HepG2 (cell line): ENCODE data around the gene FBXO7. TPM values are rescaled to one million over a fixed set of nuclear protein-coding genes. Genes with fewer than 3 reads are reported as not detected.

ENCODE experiments used
- ATAC-seq: fragments of 200-7000 bp; cut with Tn5 transposase; 3 replicates; pipeline ENCODE4 v1.9.1; 2020; ENCODE audit warnings: mild to moderate bottlenecking, moderate library complexity
- BruUV-seq: library from RNA; stranded (reverse); fragments of 400-500 nt; replicated peaks from 2 replicates; lab custom pipeline; 2021; lab: Mats Ljungman, UMichigan
- CTCF ChIA-PET: fragments of 300-600 bp; formaldehyde crosslinking; extraction: SDS; loops from one replicate; lab custom pipeline; 2021; ENCODE audit warnings: low total read pairs, inconsistent platforms, low intra/inter-chr PET ratio; lab: Yijun Ruan, JAX
- POLR2A ChIA-PET: fragments of 350-600 bp; sonication (Branson Sonifier 250); formaldehyde crosslinking; loops from one replicate; lab custom pipeline; 2020; ENCODE audit warnings: antibody characterized with exemption, inconsistent platforms; lab: Yijun Ruan, JAX
- DNase-seq: peaks from one replicate; pipeline ENCODE4 v3.0.0-alpha.2; 2015; ENCODE audit warnings: low spot score
- FAIRE-seq: peaks from 3 replicates; lab custom pipeline; 2011; peaks lifted over from hg19 to GRCh38; lab: Jason Lieb, UNC
- H2AFZ ChIP-seq: one replicate; pipeline ENCODE4 v1.6.1; 2011; ENCODE audit warnings: low read length, inconsistent platforms
- H3K27ac ChIP-seq: fragments of 300-600 bp; 3 replicates; pipeline ENCODE4 v1.8.0; 2011; ENCODE audit warnings: mixed run types, mild to moderate bottlenecking, mixed read lengths, low read length, inconsistent platforms; ENCODE audit not compliant: insufficient read depth; ENCODE audit errors: extremely low read length
- H3K27me3 ChIP-seq, 2 experiments: fragments of 200-600 bp in 1 of 2; 2 replicates in 1 of 2; 3 replicates in 1 of 2; pipeline versions ENCODE4 v1.6.0 to v1.8.0; 2011; ENCODE audit warnings: low read length in 2 of 2, mild to moderate bottlenecking in 2 of 2, moderate library complexity in 2 of 2, inconsistent platforms in 1 of 2; ENCODE audit not compliant: insufficient read depth in 2 of 2, control insufficient read depth in 1 of 2
- H3K36me3 ChIP-seq, 2 experiments: fragments of 200-600 bp in 1 of 2; replicated peaks in 1 of 2; 2 replicates in 1 of 2; 3 replicates in 1 of 2; pipeline versions ENCODE4 v1.5.1 to v1.8.0; 2011; ENCODE audit warnings: low read length in 2 of 2, inconsistent platforms in 1 of 2; ENCODE audit not compliant: insufficient read depth in 2 of 2, control insufficient read depth in 1 of 2
- H3K4me1 ChIP-seq: 2 replicates; pipeline ENCODE4 v1.5.1; 2012; ENCODE audit warnings: low read length, inconsistent platforms; ENCODE audit not compliant: insufficient read depth
- H3K4me2 ChIP-seq: 2 replicates; pipeline ENCODE4 v1.6.0; 2011; ENCODE audit warnings: low read depth, low read length, inconsistent platforms
- H3K4me3 ChIP-seq, 3 experiments: fragments of 200-600 bp in 1 of 3; sonication (generic), shearing (Covaris generic) in 1 of 3; replicated peaks in 1 of 3; 2 replicates each; pipeline ENCODE4 v1.5.1; 2011 to 2016; ENCODE audit warnings: low read length in 3 of 3, inconsistent platforms in 2 of 3, low read depth in 2 of 3, mild to moderate bottlenecking in 2 of 3, control low read depth in 1 of 3, mixed read lengths in 1 of 3; ENCODE audit not compliant: insufficient read depth in 1 of 3
- H3K79me2 ChIP-seq: one replicate; pipeline ENCODE4 v1.6.1; 2011; ENCODE audit warnings: low read length, inconsistent platforms; ENCODE audit not compliant: insufficient read depth
- H3K9ac ChIP-seq: 2 replicates; pipeline ENCODE4 v1.6.0; 2011; ENCODE audit warnings: mild to moderate bottlenecking, low read depth, low read length, inconsistent platforms; ENCODE audit not compliant: insufficient read depth
- H3K9me3 ChIP-seq: 2 replicates; pipeline ENCODE4 v1.5.1; 2012; ENCODE audit warnings: mild to moderate bottlenecking, low read length
- H4K20me1 ChIP-seq: 2 replicates; pipeline ENCODE4 v1.6.0; 2011; ENCODE audit warnings: inconsistent platforms, mild to moderate bottlenecking, low read length, moderate library complexity; ENCODE audit not compliant: insufficient read depth
- ARNT2 ChIP-seq: sonication (generic); formaldehyde crosslinking; IDR thresholded peaks from 2 replicates; pipeline ENCODE4 v1.8.0; 2022; ENCODE audit warnings: mild to moderate bottlenecking, low read depth, missing genetic modification reagents, moderate library complexity
- HNF4A ChIP-seq: sonication (generic); formaldehyde crosslinking; IDR thresholded peaks from 2 replicates; pipeline ENCODE4 v1.4.0; 2020; ENCODE audit warnings: missing genetic modification reagents
- KMT2A ChIP-seq: sonication (generic); formaldehyde crosslinking; IDR thresholded peaks from 2 replicates; pipeline ENCODE4 v1.4.0; 2020; ENCODE audit warnings: missing genetic modification reagents
- MIER3 ChIP-seq: IDR thresholded peaks from 2 replicates; pipeline ENCODE4 v1.6.1; 2016; ENCODE audit warnings: missing compliant biosample characterization, borderline replicate concordance
- MTF2 ChIP-seq: sonication (generic); formaldehyde crosslinking; IDR thresholded peaks from 2 replicates; pipeline ENCODE4 v1.5.0; 2020; ENCODE audit warnings: missing genetic modification reagents, borderline replicate concordance
- NFYC ChIP-seq: IDR thresholded peaks from 2 replicates; pipeline ENCODE4 v1.6.1; 2016; ENCODE audit warnings: missing genetic modification reagents, missing compliant biosample characterization
- RAD51 ChIP-seq: fragments of 450-650 bp; IDR thresholded peaks from 2 replicates; pipeline ENCODE4 v1.6.1; 2016; ENCODE audit warnings: borderline replicate concordance
- RERE ChIP-seq: IDR thresholded peaks from 2 replicates; pipeline ENCODE4 v1.6.1; 2016; ENCODE audit warnings: low read depth, missing genetic modification reagents, missing compliant biosample characterization
- SMAD9 ChIP-seq: sonication (generic); formaldehyde crosslinking; IDR thresholded peaks from 2 replicates; pipeline ENCODE4 v1.5.1; 2020; ENCODE audit warnings: mild to moderate bottlenecking, missing genetic modification reagents
- TARDBP ChIP-seq: sonication (generic); formaldehyde crosslinking; IDR thresholded peaks from 2 replicates; pipeline ENCODE4 v1.8.0; 2022; ENCODE audit warnings: mild to moderate bottlenecking, missing genetic modification reagents
- TEAD3 ChIP-seq: optimal IDR thresholded peaks from 2 replicates; pipeline ENCODE3; 2016; ENCODE audit warnings: borderline replicate concordance
- USF2 ChIP-seq, 2 experiments: sonication (generic) in 1 of 2; formaldehyde crosslinking in 1 of 2; IDR thresholded peaks; 2 replicates each; pipeline versions ENCODE4 v1.5.1 to v1.6.1; 2011 to 2020; ENCODE audit warnings: borderline replicate concordance in 1 of 2, low read depth in 1 of 2, low read length in 1 of 2, mild to moderate bottlenecking in 1 of 2, missing genetic modification reagents in 1 of 2, moderate library complexity in 1 of 2
- ZC3H4 ChIP-seq: sonication (generic); formaldehyde crosslinking; IDR thresholded peaks from 2 replicates; pipeline ENCODE4 v1.4.0; 2020; ENCODE audit warnings: missing genetic modification reagents, borderline replicate concordance
- ZFP36L2 ChIP-seq: sonication (generic); formaldehyde crosslinking; IDR thresholded peaks from 2 replicates; pipeline ENCODE4 v1.4.0; 2020; ENCODE audit warnings: missing genetic modification reagents
- ZNF225 ChIP-seq: sonication (generic); formaldehyde crosslinking; IDR thresholded peaks from 2 replicates; pipeline ENCODE4 v1.4.0; 2020; ENCODE audit warnings: mild to moderate bottlenecking, missing genetic modification reagents
- ZNF441 ChIP-seq: sonication (generic); formaldehyde crosslinking; IDR thresholded peaks from 2 replicates; pipeline ENCODE4 v1.7.0; 2021; ENCODE audit warnings: missing genetic modification reagents, borderline replicate concordance
- WGBS: methylation state at CpG from one replicate; pipeline ENCODE4 v1.1.6; 2017; ENCODE audit warnings: low lambda C conversion rate; 5-methylcytosine and 5-hydroxymethylcytosine counted together
- in situ Hi-C: cut with HindIII; loops from 2 replicates; pipeline ENCODE4 v1.10.0; 2017; ENCODE audit warnings: low pct_unique_long_range_greater_than_20kb; ENCODE audit not compliant: extremely low pct_ligation_motif_present
- intact Hi-C: fragments of 100-400 bp; cut with micrococcal nuclease; formaldehyde crosslinking; loops from one replicate; pipeline ENCODE4 v1.10.0; 2022; ENCODE audit not compliant: unreplicated experiment
- polyA plus RNA-seq, 8 experiments: library from polyadenylated mRNA; depleted of rRNA in 3 of 8; stranded (reverse) in 7 of 8; unstranded in 1 of 8; fragments of >200 nt; fragmentation: Illumina TruSeq in 4 of 8; extraction: Trizol in 4 of 8; gene quantifications; 2 replicates each; pipeline versions ENCODE4 v1.2.1 to v1.2.3, GENCODE V29; 2011 to 2016; ENCODE audit warnings: low read depth in 4 of 8, missing spikeins in 1 of 8, mixed read lengths in 1 of 8; ENCODE audit not compliant: insufficient read depth in 1 of 8
- total RNA-seq, 5 experiments: library from RNA; depleted of rRNA; stranded (reverse); fragments of >200 nt; fragmentation: Illumina TruSeq; extraction: Trizol; gene quantifications; 2 replicates each; pipeline ENCODE4 v1.2.3, GENCODE V29; 2016; ENCODE audit warnings: low read depth in 1 of 5

FBXO7 gene
- total and polyA plus RNA-seq, 2 of the 13 experiments (the other 11 are each of a cell fraction or from before 2014, with no cell fraction given), result 105 to 172 TPM

GRCh38 chr22:32536352-32536751, 61.7 kb downstream of the FBXO7 start:
- H3K4me2 ChIP-seq, result no peak overlapping the region
- H3K9me3 ChIP-seq, result no peaks in the 10 kb centered on the region
- no TSS peak for BruUV-seq
- 92% methylated on average over 2 of the region's 2 CpGs for WGBS
- H3K79me2 ChIP-seq, result no peaks in the 10 kb centered on the region
- no peaks in the 10 kb centered on the region for H4K20me1 ChIP-seq
- H3K27ac ChIP-seq, result no peak overlapping the region
- no peak overlapping the region for H3K9ac ChIP-seq
- intact Hi-C loops (loop anchor here (10.0 kb wide), 1 partner anchor 448 kb away; no protein-coding TSS in a partner anchor), in situ Hi-C loops (loop anchor here (5.0 to 25.0 kb wide), 2 partner anchors 86 to 676 kb away; no protein-coding TSS in a partner anchor)
- DNase-seq (no peak), ATAC-seq (no peak), FAIRE-seq (no peak)
- H3K4me3 ChIP-seq, result no peak overlapping the region
- no peaks in the 10 kb centered on the region for H3K36me3 ChIP-seq
- no peak overlapping the region for H2AFZ ChIP-seq
- POLR2A ChIA-PET, result no interaction called here
- peaks cover 85% of the 10 kb centered on the region for H3K4me1 ChIP-seq
- H3K27me3 ChIP-seq, result no peaks in the 10 kb centered on the region
- CTCF ChIA-PET, result no interaction called here
- TF ChIP-seq USF2 (IDR thresholded peaks at IDR 0.05; ENCODE audit: low read depth, low read length) (0 out of 2 replicates have a peak, but pooled peaks have one; percentile 29), USF2 (CRISPR knock-in tag; IDR thresholded peaks at IDR 0.05; ENCODE audit: borderline replicate concordance) (no peak; the same call in 1 of the 2 replicates), NFYC (peak; percentile 52), KMT2A (CRISPR knock-in tag) (no peak), MIER3 (CRISPR knock-in tag) (no peak), ZFP36L2 (CRISPR knock-in tag) (no peak), RERE (CRISPR knock-in tag) (no peak), MTF2 (CRISPR knock-in tag) (no peak), SMAD9 (CRISPR knock-in tag) (no peak), HNF4A (CRISPR knock-in tag) (no peak), ARNT2 (CRISPR knock-in tag) (no peak), TARDBP (CRISPR knock-in tag) (no peak), ZNF441 (CRISPR knock-in tag) (no peak), RAD51 (peak; percentile 24; the same call in 1 of the 2 replicates), TEAD3 (CRISPR knock-in tag) (peak; percentile 1), ZNF225 (CRISPR knock-in tag) (no peak), ZC3H4 (no peak)
- TF ChIP-seq, all 625 proteins: peak for 4
